Body of pancreas (tissue), 4 donors: ENCODE data around the gene ZXDC. TPM values are rescaled to one million over a fixed set of nuclear protein-coding genes. Genes with fewer than 3 reads are reported as not detected.
A peak's percentile ranks its signal among the peaks of the same experiment; 100 is the strongest.

ENCODE experiments used
- ATAC-seq: fragments of 150-250 bp; one replicate; pipeline ENCODE4 v1.9.1; 2016
- DNase-seq, 4 donors: peaks; one replicate each; pipeline ENCODE4 v3.0.0-alpha.2; 2019
- H3K27ac ChIP-seq, 4 donors: fragments of 200-600 bp; sonication (generic); 1 replicate in 3 of 4; 2 replicates in 1 of 4; pipeline versions ENCODE4 v1.5.1 to v1.6.1; 2016 to 2019; ENCODE audit warnings: mild to moderate bottlenecking in 1 of 4, mixed read lengths in 1 of 4, moderate library complexity in 1 of 4
- H3K27me3 ChIP-seq, 2 donors: fragments of 200-600 bp; sonication (generic); one replicate each; pipeline ENCODE4 v1.6.0; 2016; ENCODE audit warnings: mild to moderate bottlenecking in 1 of 2
- H3K36me3 ChIP-seq, 2 donors: fragments of 200-600 bp; sonication (generic); replicated peaks in 1 of 2; 2 replicates each; pipeline ENCODE4 v1.5.1; 2016; ENCODE audit warnings: low read depth in 2 of 2; ENCODE audit not compliant: insufficient read depth in 1 of 2
- H3K4me1 ChIP-seq: fragments of 200-600 bp; sonication (generic); one replicate; pipeline ENCODE4 v1.6.0; 2016
- H3K4me3 ChIP-seq, 2 donors: fragments of 200-600 bp; sonication (generic); 1 replicate in 1 of 2; 2 replicates in 1 of 2; pipeline ENCODE4 v1.5.1; 2016 to 2019
- H3K9me3 ChIP-seq, 3 donors: fragments of 200-600 bp; sonication (generic); 1 replicate in 2 of 3; 2 replicates in 1 of 3; pipeline ENCODE4 v1.5.1; 2016
- POLR2A ChIP-seq, 3 donors: fragments of 450-650 bp; IDR thresholded peaks; one replicate each; pipeline ENCODE4 v1.6.1; 2016; ENCODE audit warnings: antibody characterized with exemption in 3 of 3, mild to moderate bottlenecking in 2 of 3
- WGBS, 2 donors: methylation state at CpG; one replicate each; pipeline ENCODE4 v1.1.5; 2017; 5-methylcytosine and 5-hydroxymethylcytosine counted together
- intact Hi-C: fragments of 100-400 bp; cut with DNase I; formaldehyde crosslinking; loops from one replicate; pipeline ENCODE4 v1.15.1; 2023
- total RNA-seq, 2 donors: library from RNA; depleted of rRNA; stranded (reverse); fragments of >200 nt; gene quantifications; one replicate each; pipeline ENCODE4 v1.1.0, GENCODE V29; 2016
- TF ChIP-seq, protein P1 (sequence below), 7 experiments: fragments of 450-650 bp in 4 of 7; fragments of 200-600 bp in 3 of 7; sonication (generic) in 3 of 7; IDR thresholded peaks; one replicate each; pipeline ENCODE4 v1.5.1; 2016 to 2019; ENCODE audit warnings: antibody characterized with exemption in 7 of 7

The ZXDC gene
- total RNA-seq, 2 donors from 2014 or later: 33.9 to 39.4 TPM

DNA sequence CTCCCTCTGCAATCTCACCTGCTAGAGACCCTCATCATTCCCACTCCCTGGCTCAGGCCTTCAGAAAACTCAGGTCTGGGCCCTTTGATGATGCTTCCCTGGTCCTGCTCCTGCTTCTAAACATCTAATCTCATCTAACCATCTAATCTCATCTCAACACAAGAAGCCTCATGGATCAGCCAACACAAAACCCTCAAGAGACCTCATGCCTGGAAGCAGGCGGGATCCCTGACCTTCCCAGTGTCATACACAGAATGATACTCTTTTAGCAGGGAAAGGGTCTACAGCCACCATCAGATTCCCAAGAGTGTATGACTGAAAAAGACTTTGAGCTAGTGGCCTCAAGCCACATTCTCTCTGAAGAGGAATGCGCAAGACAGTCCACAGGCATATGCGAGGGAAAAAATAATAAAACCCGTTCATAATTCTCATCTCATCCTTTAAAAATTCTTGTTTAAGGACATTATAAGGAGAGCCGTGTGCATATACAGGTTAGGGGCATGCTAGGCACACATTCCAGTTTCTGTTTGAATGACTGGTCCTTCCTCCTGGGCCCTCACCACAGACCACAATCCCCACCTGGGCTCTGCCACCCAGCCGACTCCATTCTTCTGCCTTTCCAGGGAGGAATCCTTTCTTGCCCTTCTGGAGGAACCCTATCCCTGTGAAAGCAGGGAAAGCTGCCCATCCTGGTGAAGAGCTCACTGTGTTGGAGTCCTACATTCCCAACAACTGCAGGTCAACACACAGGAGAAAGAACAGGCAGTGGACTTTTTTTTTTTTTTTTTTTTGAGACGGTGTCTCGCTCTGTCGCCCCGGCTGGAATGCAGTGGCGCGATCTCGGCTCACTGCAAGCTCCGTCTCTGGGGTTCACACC lies 2.2 kb downstream of the ZXDC start:
- no peaks in the 10 kb centered on the region for H3K9me3 ChIP-seq
- H3K27me3 ChIP-seq: no peaks in the 10 kb centered on the region
- H3K4me3 ChIP-seq: no peak overlapping the region
- ATAC-seq (no peak), DNase-seq (peak in 1 of 4 donors; percentile 6)
- H3K27ac ChIP-seq: peak overlapping the region in 2 of 4 donors; percentile 13 to 94
- peaks cover 10 to 13% of the 10 kb centered on the region in 2 donors for H3K36me3 ChIP-seq
- TF ChIP-seq POLR2A (IDR thresholded peaks at IDR 0.05): no peak
- TF ChIP-seq, protein P1, sequence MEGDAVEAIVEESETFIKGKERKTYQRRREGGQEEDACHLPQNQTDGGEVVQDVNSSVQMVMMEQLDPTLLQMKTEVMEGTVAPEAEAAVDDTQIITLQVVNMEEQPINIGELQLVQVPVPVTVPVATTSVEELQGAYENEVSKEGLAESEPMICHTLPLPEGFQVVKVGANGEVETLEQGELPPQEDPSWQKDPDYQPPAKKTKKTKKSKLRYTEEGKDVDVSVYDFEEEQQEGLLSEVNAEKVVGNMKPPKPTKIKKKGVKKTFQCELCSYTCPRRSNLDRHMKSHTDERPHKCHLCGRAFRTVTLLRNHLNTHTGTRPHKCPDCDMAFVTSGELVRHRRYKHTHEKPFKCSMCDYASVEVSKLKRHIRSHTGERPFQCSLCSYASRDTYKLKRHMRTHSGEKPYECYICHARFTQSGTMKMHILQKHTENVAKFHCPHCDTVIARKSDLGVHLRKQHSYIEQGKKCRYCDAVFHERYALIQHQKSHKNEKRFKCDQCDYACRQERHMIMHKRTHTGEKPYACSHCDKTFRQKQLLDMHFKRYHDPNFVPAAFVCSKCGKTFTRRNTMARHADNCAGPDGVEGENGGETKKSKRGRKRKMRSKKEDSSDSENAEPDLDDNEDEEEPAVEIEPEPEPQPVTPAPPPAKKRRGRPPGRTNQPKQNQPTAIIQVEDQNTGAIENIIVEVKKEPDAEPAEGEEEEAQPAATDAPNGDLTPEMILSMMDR (IDR thresholded peaks at IDR 0.05): no peak
- WGBS, 2 donors: 38 to 53% methylated on average over 14 of the region's 14 CpGs
- intact Hi-C loops: no loop called here
- peaks cover 38% of the 10 kb centered on the region for H3K4me1 ChIP-seq

GRCh38 chr3:126472277-126473006 lies 3.2 kb downstream of the ZXDC start:
- intact Hi-C loops: no loop called here
- Histone ChIP-seq H3K9me3 (no peaks in the 10 kb centered on the region), H3K36me3 (peaks cover 10 to 14% of the 10 kb centered on the region in 2 donors), H3K4me3 (no peak overlapping the region), H3K27me3 (no peaks in the 10 kb centered on the region), H3K27ac (peak overlapping the region in 2 of 4 donors; percentile 53 to 72), H3K4me1 (peaks cover 46% of the 10 kb centered on the region)
- WGBS, 2 donors: 13 to 28% methylated on average over 7 to 8 of the region's 8 CpGs
- peak; percentile 50 to 87 (median 72) for DNase-seq
- ATAC-seq: peak; percentile 6
- TF ChIP-seq POLR2A (IDR thresholded peaks at IDR 0.05): peak in 2 of 3 donors; percentile 7 to 38
- TF ChIP-seq, protein P1 (IDR thresholded peaks at IDR 0.05): peak in 2 of 7 experiments; percentile 15 to 25

- TF ChIP-seq POLR2A (IDR thresholded peaks at IDR 0.05): no peak
- TF ChIP-seq, protein P1 (IDR thresholded peaks at IDR 0.05): no peak
- intact Hi-C loops: no loop called here
- no peaks in the 10 kb centered on the region for H3K9me3 ChIP-seq
- WGBS, 2 donors: 93% methylated on average over 11 of the region's 11 CpGs
- H3K27me3 ChIP-seq: no peaks in the 10 kb centered on the region
- ATAC-seq (no peak), DNase-seq (peak in 2 of 4 donors; percentile 4 to 9)
- peaks cover 74% of the 10 kb centered on the region for H3K4me1 ChIP-seq
- H3K27ac ChIP-seq: no peak overlapping the region
- no peak overlapping the region for H3K4me3 ChIP-seq
- H3K36me3 ChIP-seq: peaks cover 10 to 14% of the 10 kb centered on the region in 2 donors
These were observed 6.2 kb downstream of the ZXDC start for GRCh38 chr3:126469479-126469878.

- peak in 2 of 4 donors; percentile 5 to 13 for DNase-seq
- WGBS, 2 donors: 78 to 82% methylated on average over 12 to 13 of the region's 13 CpGs
- peaks cover 10 to 14% of the 10 kb centered on the region in 2 donors for H3K36me3 ChIP-seq
These were observed 7.4 kb downstream of the ZXDC start for GRCh38 chr3:126468028-126468891.

More at GRCh38 chr3:126468028-126468891, 7.4 kb downstream of the ZXDC start:
- Histone ChIP-seq H3K27me3 (no peaks in the 10 kb centered on the region), H3K4me3 (no peak overlapping the region), H3K27ac (peak overlapping the region in 1 of 4 donors; percentile 3), H3K9me3 (no peaks in the 10 kb centered on the region), H3K4me1 (peaks cover 71% of the 10 kb centered on the region)
- TF ChIP-seq POLR2A (IDR thresholded peaks at IDR 0.05): no peak
- TF ChIP-seq, protein P1 (IDR thresholded peaks at IDR 0.05): no peak
- intact Hi-C loops: no loop called here
- no peak for ATAC-seq
